OCI-M1 (cell line): ENCODE data around the gene USP4.
A peak's percentile ranks its signal among the peaks of the same experiment; 100 is the strongest.
"Not testable (repeated sequence)": the region's sequence is repeated elsewhere in the genome, so short reads cannot be mapped to it uniquely, and the experiment has no call there.

Source experiments
- DNase-seq: peaks from one replicate; lab custom pipeline; 2025; lab: John Stamatoyannopoulos, UW

The USP4 gene

GRCh38 chr3:49349348-49350114 is 9.7 kb upstream of the USP4 start:
- DNase-seq: peak; percentile 70

DNA sequence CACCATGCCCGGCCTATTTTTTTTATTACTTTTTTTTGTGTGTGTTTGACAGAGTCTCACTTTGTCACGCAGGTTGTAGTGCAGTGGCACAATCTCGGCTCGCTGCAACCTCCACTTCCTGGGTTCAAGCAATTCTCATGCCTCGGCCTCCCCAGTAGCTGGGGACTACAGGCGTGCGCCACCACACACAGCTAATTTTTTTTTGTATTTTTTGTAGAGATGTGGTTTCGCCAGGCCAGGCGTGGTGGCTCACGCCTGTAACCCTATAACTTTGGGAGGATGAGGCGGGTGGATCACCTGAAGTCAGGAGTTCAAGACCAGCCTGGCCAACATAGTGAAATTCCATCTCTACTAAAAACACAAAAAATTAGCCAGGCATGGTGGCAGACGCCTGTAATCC is 8.5 kb upstream of the USP4 start:
- DNase-seq: not testable (repeated sequence)

- DNase-seq: no peak
Measured at GRCh38 chr3:49346797-49347251, 7.0 kb upstream of the USP4 start.

DNA sequence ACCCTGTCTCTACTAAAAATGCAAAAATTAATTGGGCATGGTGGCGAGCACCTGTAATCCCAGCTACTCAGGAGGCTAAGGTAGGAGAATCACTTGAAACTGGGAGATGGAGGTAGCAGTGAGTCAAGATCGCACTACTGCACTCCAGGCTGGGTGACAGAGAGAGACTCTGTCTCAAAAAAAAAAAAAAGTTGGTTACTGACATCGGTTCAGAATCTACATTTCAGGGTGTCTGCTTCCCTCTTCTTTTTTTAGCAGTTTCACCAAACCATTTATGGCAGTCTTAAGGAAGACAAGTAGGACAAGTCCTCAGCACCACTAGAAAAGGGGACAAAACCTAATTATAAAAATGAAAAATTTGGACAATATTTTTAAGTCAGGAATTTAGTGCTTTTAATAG is 3.3 kb upstream of the USP4 start:
- no peak for DNase-seq

DNA sequence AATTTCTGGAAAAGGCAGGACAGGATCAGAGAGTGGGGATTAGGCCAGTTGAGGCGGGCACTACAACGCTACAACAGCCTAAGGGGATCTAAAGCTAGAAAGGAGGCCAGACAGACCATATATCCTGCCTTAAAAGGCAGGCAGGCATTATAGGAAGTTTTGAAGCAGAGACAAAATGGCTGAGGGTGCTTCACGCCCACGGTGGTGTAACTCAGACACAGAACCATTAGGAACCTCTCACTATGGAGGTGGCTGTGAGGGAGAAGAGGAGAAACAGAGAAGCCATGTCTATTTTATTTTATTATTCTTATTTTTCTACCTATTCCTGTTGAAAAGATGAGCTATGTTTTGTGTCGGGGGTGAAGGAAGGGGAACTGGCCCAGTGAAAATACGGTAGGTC is 2.1 kb upstream of the USP4 start:
- no peak for DNase-seq

DNA sequence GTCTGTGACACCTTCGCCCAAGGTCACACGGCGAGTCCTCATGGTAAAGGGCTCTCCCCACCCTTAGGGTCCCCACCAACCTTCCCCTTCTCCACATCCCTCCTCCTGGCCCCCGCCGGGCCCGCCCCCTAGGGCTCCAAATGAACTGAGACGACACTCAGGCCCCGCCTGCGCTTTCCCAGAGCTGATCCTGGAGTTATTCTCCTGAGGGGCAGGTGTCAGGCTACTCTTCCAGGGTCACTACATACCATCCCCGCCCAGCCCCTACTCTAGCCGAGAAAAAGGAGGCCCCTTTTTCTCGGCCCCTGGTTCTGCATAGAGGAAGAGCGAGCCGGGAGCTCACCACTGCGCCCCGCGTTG is 292 bp downstream of the USP4 start:
- DNase-seq: no peak

DNA sequence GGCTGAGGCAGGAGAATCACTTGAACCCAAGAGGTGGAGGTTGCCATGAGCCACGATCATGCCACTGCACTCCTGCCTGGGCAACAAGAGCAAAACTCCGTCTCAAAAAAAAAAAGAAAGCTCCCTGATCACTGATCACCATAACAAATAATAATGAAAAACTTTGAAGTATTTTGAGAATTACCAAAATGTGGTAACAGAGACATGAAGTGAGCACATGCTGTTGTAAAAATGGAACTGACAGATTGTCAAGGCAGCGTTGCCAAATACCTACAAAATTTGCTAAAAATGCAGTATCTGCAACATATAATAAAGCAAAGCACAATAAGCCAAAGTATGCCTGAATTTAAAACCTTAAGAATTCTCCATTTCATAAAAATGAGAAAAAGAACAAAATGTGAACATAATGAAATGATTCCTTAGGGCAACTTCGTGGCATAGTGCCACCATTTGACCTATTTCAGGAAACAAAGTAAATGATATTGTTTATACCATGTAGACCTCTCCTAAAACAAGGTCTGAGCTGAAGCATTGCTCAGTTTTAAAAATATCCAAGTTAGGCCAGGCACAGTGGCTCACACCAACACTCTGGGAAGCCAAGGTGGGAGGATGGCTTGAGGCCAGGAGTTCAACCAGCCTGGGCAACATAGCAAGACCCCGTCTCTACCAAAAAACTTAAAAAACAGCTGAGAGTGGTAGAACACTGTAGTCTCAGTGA is 5.8 kb downstream of the USP4 start:
- DNase-seq: no peak

DNA sequence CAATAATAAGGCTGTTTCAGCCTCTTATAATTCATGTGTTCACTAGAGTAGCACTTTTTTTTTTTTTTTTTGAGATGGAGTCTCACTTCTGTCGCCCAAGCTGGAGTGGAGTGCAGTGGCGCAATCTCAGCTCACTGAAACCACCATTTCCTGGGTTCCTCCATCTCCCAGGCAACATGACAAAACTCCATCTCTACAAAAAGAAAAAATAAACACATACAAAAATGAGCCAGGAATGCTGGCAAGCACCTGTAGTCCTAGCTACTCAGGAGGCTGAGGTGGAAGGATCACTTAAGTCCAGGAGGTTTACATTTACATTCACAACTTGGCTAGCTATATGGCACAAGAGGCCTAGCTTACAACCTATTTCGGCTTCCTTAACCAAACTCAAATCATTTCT is 6.8 kb downstream of the USP4 start:
- DNase-seq: no peak

DNA sequence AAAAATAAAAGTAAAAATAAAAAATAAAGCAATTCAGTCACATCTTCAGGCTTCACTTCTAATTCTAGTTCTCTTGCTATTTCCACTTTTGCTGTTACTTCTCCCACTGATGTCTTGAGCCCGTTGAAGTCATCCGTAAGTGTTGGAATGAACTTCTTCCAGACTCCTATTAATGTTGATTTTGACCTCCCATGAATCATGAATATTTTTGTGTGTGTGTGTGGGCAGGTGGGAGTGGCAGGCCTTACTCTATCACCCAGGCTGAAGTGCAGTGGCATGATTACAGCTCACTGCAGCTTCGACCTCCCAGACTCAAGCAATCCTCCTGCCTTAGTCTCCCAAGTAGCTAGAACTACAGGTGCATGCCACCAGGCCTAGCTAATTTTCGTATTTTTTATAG is 10.7 kb downstream of the USP4 start:
- no peak for DNase-seq

GRCh38 chr3:49328350-49328749 is 11.5 kb downstream of the USP4 start:
- not testable (repeated sequence) for DNase-seq

- DNase-seq: no peak
Measured at GRCh38 chr3:49327485-49327884, 12.4 kb downstream of the USP4 start.

DNA sequence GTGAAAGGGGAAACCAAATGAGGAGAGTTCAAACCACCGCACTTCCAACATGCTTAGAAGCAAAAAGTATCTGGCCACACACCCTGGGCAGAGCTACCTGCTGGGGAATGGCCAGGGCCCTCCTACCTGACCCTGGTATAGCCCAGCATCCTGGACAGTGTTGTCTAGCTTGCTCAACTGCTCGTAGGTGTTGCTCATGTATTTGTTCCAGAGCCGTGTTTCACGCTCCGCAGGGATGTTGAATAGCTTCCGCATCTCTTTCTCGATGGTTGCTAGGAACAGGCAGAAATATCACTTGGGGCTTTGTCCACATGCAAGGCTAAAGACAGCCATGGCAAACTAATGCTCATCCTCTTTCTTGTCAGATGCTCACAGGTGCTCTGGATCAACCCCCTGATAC is 15.1 kb downstream of the USP4 start:
- no peak for DNase-seq

- DNase-seq: no peak
Measured at GRCh38 chr3:49316696-49317457, 23.0 kb downstream of the USP4 start.

DNA sequence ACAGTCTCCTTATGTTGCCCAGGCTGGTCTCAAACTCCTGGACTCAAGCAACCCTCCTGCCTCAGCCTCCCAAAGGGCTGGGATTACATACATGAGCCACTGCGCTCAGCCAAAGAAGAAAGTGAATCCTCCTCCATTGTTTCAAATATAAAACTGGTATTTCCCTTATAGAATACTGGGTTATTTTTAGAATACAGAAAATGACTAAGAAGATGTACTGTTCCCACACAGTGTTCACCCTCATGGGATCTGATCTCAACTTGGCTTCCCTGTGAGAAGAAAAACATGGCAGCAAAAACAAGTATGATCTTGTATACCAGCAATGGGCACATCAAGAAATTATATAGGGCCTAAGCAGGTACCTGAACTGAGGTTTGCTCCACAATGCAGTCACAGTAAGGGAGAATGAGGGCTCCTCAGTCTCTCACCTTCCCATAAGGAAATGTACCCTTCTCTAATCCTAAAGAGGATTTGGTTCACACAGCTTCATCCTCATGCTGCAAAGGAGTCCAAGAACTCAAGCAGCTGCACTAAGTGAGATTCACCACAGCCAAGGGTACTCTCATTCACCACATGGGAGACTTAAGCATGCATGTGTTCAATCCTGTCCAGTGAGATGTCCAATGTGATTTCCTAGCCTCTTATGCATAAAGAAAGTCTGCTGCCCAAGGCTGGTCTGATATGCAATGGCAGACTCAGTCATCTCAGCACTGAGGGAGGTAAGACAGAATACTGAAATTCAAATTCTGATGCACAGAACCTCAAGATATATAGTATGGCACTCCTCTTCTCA is 25.8 kb downstream of the USP4 start:
- DNase-seq: no peak

DNA sequence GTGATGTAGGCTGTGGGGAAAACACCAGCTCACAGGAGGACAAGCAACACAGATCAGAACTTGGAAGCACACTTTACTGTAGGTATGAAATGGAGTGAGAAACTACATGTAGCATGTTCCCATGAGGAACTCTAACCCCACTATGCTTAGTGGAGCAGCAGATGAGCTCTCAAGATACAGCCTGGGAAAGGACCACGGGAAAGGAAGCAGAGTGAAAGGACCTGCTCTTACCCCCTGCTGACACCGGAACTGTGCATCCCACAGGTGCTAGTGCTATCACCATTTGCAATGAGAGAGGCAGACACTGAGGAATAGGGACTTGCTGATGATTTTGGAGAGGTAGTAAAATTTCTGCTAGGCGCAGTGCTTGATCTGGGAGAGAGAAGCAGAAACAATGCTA is 28.6 kb downstream of the USP4 start:
- no peak for DNase-seq

GRCh38 chr3:49310677-49311076 is 29.2 kb downstream of the USP4 start:
- DNase-seq: no peak

- no peak for DNase-seq
Measured at GRCh38 chr3:49305608-49306007, 34.2 kb downstream of the USP4 start.

- DNase-seq: no peak
Measured at GRCh38 chr3:49302613-49303012, 37.2 kb downstream of the USP4 start.

- DNase-seq: no peak
Measured at GRCh38 chr3:49300595-49300994, 39.3 kb downstream of the USP4 start.

DNA sequence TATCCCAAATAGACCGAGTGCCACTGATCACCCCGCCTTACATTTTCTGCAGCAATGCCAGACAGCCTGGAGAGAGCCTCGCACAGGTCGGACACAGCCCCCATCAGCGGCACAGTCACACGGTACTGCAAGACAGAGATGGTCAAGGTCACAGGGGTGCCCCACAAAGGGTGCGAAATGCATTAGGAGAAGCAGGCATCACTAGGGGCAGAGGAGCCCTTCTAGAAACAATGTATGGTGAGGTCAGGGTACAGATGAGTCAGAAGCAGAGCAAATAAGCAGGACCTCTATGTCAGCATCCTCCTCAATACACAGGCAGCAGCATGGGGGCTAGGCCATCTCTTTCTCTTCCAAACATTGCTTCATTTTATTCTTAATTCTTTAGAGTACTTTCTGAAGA is 41.3 kb downstream of the USP4 start:
- DNase-seq: no peak

GRCh38 chr3:49296781-49297411 is 43.0 kb downstream of the USP4 start:
- no peak for DNase-seq
